Stimulated activated CD8-positive, alpha-beta memory T cell treated with anti-CD3 and anti-CD28 coated beads, Interleukin-2, amount 100 ng/mL, for 1 hour (primary cell): ENCODE results near the gene DAPK2.

ENCODE experiments used
- DNase-seq, 2 donors: peaks; one replicate each; pipeline ENCODE4 v3.0.0-alpha.2; 2020; ENCODE audit warnings: low read depth in 2 of 2

Gene DAPK2

DNA sequence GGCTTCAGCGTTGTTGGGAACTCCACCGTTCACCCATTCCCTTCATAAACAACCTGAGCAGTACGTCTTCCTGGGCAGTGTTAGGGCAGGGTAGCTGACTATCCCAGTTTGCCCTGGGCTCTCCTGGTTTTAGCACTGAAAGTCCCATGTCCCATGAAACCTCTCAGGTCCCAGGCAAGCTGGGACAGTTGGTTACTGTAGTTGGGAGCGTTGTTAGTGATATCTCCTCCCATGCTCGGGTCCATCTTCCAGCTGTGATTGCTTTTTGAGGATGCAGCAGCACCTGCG lies 151.7 kb downstream of the DAPK2 start:
- no peak for DNase-seq

DNA sequence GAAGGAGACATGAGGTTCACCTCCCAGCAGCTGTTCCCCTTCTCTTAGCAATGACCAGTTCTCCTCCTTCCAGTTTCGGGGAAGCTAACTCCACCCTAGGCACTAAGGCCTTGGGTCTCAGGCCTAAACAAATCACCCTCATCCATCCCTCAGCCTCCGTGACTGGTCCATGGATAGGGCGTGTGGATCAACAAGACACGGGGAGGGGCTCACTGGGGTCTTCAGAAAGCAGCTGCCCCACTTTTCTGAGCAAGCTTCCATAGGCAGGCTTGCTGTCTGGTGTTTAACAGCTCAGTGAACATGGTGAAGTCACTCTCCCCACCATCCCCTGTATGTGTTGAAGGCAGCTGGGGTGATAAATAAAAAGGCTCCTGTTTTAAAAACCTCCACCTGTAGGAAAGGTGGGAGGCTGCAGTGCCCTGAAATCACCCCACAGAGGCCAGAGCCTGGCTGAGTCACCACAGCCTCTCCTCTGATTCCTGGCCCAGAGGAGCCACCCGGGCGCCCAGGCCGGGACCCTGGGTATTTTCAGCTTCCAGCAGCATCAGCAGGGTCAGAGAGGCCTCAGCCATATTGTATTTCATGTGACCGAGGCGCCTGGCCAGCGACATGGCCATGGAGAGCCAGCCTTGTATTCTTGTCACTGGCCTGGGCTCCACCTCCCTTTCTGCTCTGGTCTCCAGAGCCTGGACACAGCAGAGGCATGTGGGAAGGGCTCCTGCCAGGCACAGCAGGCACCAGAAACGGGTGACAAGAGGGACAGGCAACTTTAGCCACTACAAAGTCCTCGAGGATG lies 152.2 kb downstream of the DAPK2 start:
- DNase-seq = no peak

GRCh38 chr15:63892794-63893441 lies 153.4 kb downstream of the DAPK2 start:
- DNase-seq = peak; percentile 44 to 56

DNA sequence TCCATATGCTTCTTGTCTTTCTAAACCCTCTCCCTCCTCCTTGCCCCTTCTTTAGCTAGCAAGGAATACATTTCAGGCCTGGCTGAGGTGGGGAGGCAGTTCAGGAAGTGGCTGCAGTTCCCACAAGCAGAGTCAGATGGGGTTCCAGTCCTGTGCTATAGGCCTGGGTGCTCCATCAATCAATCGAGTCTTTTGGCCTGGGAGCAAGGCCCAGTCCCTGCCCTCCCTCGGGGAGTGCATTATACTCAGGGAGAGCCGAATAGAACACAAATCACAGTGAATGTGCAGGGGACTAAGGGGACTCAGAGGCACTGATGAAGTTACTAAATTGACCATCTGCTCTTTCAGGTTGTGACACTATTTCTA lies 154.5 kb downstream of the DAPK2 start:
- DNase-seq = no peak

GRCh38 chr15:63891079-63891767 lies 155.1 kb downstream of the DAPK2 start:
- DNase-seq = peak; percentile 45 to 55

DNA sequence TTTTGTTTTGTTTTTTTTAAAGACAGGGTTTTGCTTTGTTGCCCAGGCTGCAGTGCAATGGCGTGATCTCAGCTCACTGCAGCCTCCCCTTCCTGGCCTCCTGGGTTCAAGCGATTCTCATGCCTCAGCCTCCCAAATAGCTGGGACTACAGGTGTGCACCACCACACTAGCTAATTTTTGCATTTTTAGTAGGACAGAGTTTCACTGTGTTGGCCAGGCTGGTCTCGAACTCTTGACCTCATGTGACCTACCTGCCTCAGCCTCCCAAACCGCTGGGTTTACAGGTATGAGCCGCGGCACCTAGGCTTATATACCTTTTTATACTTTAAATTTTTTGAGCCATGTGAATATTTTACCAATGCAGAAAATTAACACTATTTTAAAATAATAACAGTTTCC lies 155.7 kb downstream of the DAPK2 start:
- DNase-seq = no peak

DNA sequence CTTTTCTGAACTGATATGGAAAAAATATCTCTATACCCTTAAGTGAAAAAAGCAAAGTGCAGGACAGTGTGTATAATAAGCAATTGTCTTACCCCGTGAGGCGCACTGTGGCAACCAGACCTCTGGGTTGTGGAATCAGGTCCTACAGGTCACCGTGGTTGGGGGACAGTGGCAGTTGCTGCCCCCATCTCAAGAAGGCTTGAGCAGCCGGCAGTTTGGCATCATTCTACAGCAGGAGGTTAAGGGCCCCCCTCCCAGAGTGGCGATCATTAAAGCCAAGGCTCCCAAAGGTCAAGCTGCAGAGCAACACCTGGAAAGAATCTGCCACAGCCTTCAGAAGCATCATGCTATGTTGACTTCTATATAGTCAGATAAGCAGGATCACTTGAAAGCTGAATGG lies 156.5 kb downstream of the DAPK2 start:
- DNase-seq = no peak

DNA sequence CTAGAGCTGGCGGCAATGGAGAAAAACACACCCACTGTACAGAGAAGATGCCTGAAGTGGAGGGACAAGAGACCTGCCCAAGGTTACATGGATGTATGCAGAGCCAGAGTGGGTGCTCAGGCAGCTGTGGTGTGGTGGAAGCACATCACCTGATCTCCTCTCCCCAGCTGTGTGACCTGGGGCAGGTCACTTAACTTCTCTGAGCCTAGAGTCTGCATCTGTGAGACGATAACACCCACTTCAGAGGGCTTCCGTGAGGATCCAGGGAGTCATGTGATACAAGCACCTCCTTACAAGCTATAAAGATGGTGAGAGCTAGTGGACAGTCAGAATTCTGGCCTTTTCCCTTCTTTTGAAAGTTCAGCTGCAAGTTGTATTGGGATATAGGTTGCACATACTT lies 157.5 kb downstream of the DAPK2 start:
- no peak for DNase-seq

DNA sequence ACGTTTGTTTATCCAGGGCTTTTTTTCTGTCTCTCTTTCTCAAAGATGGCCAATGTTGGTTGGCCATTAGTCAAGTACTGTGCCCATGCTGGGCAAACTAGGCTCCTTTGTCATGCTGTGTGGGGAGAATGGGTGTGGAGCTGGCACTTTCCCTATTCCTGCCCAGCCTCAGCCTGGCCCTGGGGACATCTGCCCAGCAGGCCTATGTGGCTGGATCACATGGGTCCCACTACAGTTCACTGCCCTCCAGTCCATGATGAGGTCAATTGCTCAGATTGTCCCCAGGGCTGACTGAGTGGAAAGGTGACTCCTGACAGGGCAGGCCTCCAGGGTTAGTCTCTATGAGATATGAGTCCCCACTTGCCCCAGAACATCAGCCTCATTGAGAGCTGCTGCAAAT lies 158.1 kb downstream of the DAPK2 start:
- DNase-seq = no peak

- DNase-seq = no peak
Observed at GRCh38 chr15:63887630-63888029, 158.7 kb downstream of the DAPK2 start.

- no peak for DNase-seq
Observed at GRCh38 chr15:63884953-63885352, 161.3 kb downstream of the DAPK2 start.

DNA sequence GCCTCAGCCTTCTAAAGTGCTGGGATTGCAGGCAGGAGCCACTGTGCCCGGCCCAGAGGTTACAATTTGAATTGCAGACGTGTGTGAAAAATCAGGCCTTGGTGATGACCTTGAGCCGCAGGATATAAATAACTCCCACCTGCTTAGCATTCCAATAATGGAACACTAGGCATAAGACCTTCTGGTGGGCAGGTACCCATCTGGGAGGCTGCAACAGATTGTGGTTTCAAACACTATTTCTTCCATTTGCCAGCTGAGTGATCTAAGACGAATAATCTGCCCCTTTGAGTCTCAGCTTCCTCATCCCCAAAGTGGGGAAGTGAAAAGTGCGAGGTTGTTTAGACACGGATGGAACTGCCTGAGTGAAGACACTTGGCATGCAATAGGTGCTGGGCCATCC lies 164.9 kb downstream of the DAPK2 start:
- DNase-seq = no peak

DNA sequence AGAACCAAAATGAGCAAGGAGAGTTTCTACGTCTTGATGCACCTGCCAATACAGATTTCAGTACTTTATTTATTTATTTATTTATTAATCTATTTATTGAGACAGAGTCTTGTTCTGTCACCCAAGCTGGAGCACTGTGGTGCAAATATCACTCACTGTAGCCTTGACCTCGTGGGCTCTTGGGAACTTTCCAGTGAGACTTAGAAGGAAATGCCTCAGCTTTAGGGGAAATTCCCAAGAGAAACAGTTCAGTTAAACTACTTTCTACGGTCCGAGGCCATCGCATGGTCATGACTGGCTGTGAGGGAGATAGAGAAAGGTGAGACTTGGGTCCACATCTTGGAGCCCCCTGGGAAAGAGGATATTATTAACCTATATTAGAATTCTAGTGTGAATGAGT lies 165.5 kb downstream of the DAPK2 start:
- DNase-seq = no peak

GRCh38 chr15:63879995-63880394 lies 166.3 kb downstream of the DAPK2 start:
- no peak for DNase-seq

GRCh38 chr15:63879211-63879610 lies 167.1 kb downstream of the DAPK2 start:
- DNase-seq = no peak

DNA sequence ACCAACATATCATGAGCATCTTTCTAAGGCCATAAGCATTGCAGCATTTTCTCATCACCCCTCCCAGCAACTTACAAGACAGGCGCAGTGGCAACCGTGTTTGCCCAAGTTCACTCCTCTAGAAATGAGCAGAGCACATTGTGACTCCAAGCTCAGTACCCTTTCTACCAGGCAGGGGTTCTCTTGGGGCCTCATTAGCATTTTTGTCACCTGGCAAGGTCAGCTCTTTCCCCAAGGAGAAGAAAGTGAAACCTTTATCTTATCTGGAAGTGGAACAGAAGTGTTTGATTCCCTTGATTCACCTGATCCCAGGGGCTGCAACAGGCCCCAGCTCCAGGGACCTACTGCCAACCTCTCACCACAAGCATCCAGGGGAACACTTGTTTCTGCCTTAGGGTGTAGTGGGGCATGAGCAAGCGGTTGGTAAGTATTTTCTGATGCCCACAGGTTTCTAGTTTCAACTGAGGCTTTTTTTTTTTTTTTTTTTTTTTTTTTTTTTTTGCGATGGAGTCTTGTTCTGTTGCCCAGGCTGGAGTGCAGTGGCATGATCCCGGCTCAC lies 168.5 kb downstream of the DAPK2 start:
- DNase-seq = no peak

DNA sequence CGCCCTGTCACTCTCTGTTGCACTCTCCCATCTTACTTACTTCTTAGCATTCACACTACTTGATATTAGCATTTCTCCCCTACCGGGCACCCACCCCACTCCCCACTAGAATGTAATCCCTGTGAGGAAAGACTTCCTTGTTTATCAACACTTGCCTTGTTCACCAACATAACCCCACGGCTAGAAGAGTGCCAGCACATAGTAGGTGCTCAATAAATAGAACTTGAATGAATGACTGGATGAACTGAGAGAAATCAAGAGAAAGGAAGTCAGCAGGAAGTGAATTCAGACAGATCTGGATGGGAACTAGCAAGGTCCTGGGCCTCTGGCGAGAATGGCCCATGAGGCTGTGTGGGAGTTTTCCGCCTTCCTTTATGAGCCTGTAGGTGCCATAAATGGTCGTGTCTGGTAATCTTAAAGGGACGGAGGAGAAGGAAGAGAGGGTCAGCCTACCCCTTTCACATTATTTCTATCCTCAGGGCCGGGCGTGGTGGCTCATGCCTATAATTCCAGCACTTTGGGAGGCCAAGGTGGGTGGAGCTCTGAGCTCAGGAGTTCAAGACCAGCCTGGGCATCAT lies 170.1 kb downstream of the DAPK2 start:
- DNase-seq = no peak

- DNase-seq = no peak
Observed at GRCh38 chr15:63874616-63875015, 171.7 kb downstream of the DAPK2 start.

- DNase-seq = no peak
Observed at GRCh38 chr15:63872759-63873510, 173.3 kb downstream of the DAPK2 start.

- no peak for DNase-seq
Observed at GRCh38 chr15:63870487-63871209, 175.6 kb downstream of the DAPK2 start.

- DNase-seq = no peak
Observed at GRCh38 chr15:63870043-63870394, 176.3 kb downstream of the DAPK2 start.
